ENCODE measurements around the gene MEIS2.
"Not testable (repeated sequence)": the region's sequence is repeated elsewhere in the genome, so short reads cannot be mapped to it uniquely, and the experiment has no call there.

The MEIS2 gene

DNA sequence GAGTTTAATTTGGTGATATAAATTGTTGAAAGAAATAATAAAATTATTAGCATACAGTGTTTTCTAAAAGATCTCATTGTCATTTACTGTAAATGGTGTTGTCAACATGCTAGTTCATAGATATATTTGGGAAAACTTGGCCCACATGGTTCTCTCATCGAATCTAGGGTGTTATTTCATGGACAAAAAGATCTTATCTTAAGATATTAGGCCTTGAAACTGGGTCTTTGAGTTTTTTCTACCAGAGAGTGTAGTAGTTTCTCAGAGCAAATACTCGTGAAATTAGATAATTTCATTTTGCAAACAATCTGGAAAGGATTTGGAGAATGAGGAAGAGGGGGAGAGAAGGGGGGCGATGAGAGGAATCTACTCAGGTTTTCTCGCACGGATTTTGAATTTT is 107.9 kb downstream of the MEIS2 start:
- no peak overlapping the region for H2AFZ ChIP-seq (ENCODE audit: low read length)
- H3K79me2 ChIP-seq (ENCODE audit: insufficient read depth, low read length), result no peaks in the 10 kb centered on the region
- no peaks in the 10 kb centered on the region for H3K4me1 ChIP-seq (ENCODE audit: insufficient read depth, low read length, severe bottlenecking)
- no peaks in the 10 kb centered on the region for H4K20me1 ChIP-seq (ENCODE audit: insufficient read depth, low read length)
- H3K4me2 ChIP-seq (ENCODE audit: low read length), result no peak overlapping the region
- TF ChIP-seq, protein P1, sequence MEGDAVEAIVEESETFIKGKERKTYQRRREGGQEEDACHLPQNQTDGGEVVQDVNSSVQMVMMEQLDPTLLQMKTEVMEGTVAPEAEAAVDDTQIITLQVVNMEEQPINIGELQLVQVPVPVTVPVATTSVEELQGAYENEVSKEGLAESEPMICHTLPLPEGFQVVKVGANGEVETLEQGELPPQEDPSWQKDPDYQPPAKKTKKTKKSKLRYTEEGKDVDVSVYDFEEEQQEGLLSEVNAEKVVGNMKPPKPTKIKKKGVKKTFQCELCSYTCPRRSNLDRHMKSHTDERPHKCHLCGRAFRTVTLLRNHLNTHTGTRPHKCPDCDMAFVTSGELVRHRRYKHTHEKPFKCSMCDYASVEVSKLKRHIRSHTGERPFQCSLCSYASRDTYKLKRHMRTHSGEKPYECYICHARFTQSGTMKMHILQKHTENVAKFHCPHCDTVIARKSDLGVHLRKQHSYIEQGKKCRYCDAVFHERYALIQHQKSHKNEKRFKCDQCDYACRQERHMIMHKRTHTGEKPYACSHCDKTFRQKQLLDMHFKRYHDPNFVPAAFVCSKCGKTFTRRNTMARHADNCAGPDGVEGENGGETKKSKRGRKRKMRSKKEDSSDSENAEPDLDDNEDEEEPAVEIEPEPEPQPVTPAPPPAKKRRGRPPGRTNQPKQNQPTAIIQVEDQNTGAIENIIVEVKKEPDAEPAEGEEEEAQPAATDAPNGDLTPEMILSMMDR (IDR thresholded peaks at IDR 0.05; ENCODE audit: low read length), result no peak
- TF ChIP-seq EZH2 (IDR thresholded peaks at IDR 0.05; ENCODE audit: borderline replicate concordance, low read length), result no peak
- no peaks in the 10 kb centered on the region for H3K9me3 ChIP-seq (ENCODE audit: low read length)
- H3K36me3 ChIP-seq (ENCODE audit: insufficient read depth, low read length), result peaks cover 37% of the 10 kb centered on the region; the same call in 1 of the 2 replicates
- no peak overlapping the region for H3K4me3 ChIP-seq (ENCODE audit: low read depth, low read length, poor library complexity, severe bottlenecking)
- no peaks in the 10 kb centered on the region for H3K27me3 ChIP-seq (ENCODE audit: insufficient read depth, low read length)
- H3K27ac ChIP-seq (ENCODE audit: low read depth, low read length, poor library complexity, severe bottlenecking), result no peak overlapping the region
- H3F3A ChIP-seq (ENCODE audit: insufficient read depth, low read length), result no peaks in the 10 kb centered on the region
- no peaks in the 10 kb centered on the region for H3K9me2 ChIP-seq (ENCODE audit: low read depth, low read length)
- no peak overlapping the region for H3K9ac ChIP-seq (ENCODE audit: low read length)

GRCh38 chr15:36988947-36989346 is 111.4 kb downstream of the MEIS2 start:
- Histone ChIP-seq H3K9me2 (ENCODE audit: low read depth, low read length) (no peaks in the 10 kb centered on the region), H3K4me2 (ENCODE audit: low read length) (no peak overlapping the region), H3K27me3 (ENCODE audit: insufficient read depth, low read length) (no peaks in the 10 kb centered on the region), H3F3A (ENCODE audit: insufficient read depth, low read length) (no peaks in the 10 kb centered on the region), H2AFZ (ENCODE audit: low read length) (no peak overlapping the region), H3K4me3 (ENCODE audit: low read depth, low read length, poor library complexity, severe bottlenecking) (no peak overlapping the region), H4K20me1 (ENCODE audit: insufficient read depth, low read length) (no peaks in the 10 kb centered on the region), H3K79me2 (ENCODE audit: insufficient read depth, low read length) (no peaks in the 10 kb centered on the region), H3K36me3 (ENCODE audit: insufficient read depth, low read length) (peaks cover 39% of the 10 kb centered on the region), H3K27ac (ENCODE audit: low read depth, low read length, poor library complexity, severe bottlenecking) (no peak overlapping the region), H3K9ac (ENCODE audit: low read length) (no peak overlapping the region), H3K9me3 (ENCODE audit: low read length) (peaks cover 17% of the 10 kb centered on the region), H3K4me1 (ENCODE audit: insufficient read depth, low read length, severe bottlenecking) (no peaks in the 10 kb centered on the region)
- TF ChIP-seq EZH2 (IDR thresholded peaks at IDR 0.05; ENCODE audit: borderline replicate concordance, low read length), result no peak
- TF ChIP-seq, protein P1 (IDR thresholded peaks at IDR 0.05; ENCODE audit: low read length), result no peak

- TF ChIP-seq, protein P1 (IDR thresholded peaks at IDR 0.05; ENCODE audit: low read length), result no peak
- no peak for TF ChIP-seq EZH2 (IDR thresholded peaks at IDR 0.05; ENCODE audit: borderline replicate concordance, low read length)
- Histone ChIP-seq H3K36me3 (ENCODE audit: insufficient read depth, low read length) (peaks cover 19% of the 10 kb centered on the region), H3K9me2 (ENCODE audit: low read depth, low read length) (no peaks in the 10 kb centered on the region), H3K4me2 (ENCODE audit: low read length) (no peak overlapping the region), H3K4me1 (ENCODE audit: insufficient read depth, low read length, severe bottlenecking) (no peaks in the 10 kb centered on the region), H3K79me2 (ENCODE audit: insufficient read depth, low read length) (no peaks in the 10 kb centered on the region), H3K27ac (ENCODE audit: low read depth, low read length, poor library complexity, severe bottlenecking) (no peak overlapping the region), H4K20me1 (ENCODE audit: insufficient read depth, low read length) (no peaks in the 10 kb centered on the region), H3F3A (ENCODE audit: insufficient read depth, low read length) (no peaks in the 10 kb centered on the region), H3K4me3 (ENCODE audit: low read depth, low read length, poor library complexity, severe bottlenecking) (no peak overlapping the region), H3K9ac (ENCODE audit: low read length) (no peak overlapping the region), H3K27me3 (ENCODE audit: insufficient read depth, low read length) (no peaks in the 10 kb centered on the region), H2AFZ (ENCODE audit: low read length) (no peak overlapping the region), H3K9me3 (ENCODE audit: low read length) (peaks cover 18% of the 10 kb centered on the region)
Measured at GRCh38 chr15:36982430-36982829, 117.9 kb downstream of the MEIS2 start.

- H3K4me1 ChIP-seq (ENCODE audit: insufficient read depth, low read length, severe bottlenecking); H3K4me3 ChIP-seq (ENCODE audit: low read depth, low read length, poor library complexity, severe bottlenecking); H3K27me3 ChIP-seq (ENCODE audit: insufficient read depth, low read length); H3K9me2 ChIP-seq (ENCODE audit: low read depth, low read length); H3K9ac ChIP-seq (ENCODE audit: low read length); H3F3A ChIP-seq (ENCODE audit: insufficient read depth, low read length); H3K27ac ChIP-seq (ENCODE audit: low read depth, low read length, poor library complexity, severe bottlenecking); H2AFZ ChIP-seq (ENCODE audit: low read length); H3K36me3 ChIP-seq (ENCODE audit: insufficient read depth, low read length); H3K79me2 ChIP-seq (ENCODE audit: insufficient read depth, low read length); H4K20me1 ChIP-seq (ENCODE audit: insufficient read depth, low read length); H3K4me2 ChIP-seq (ENCODE audit: low read length): not testable (repeated sequence)
- H3K9me3 ChIP-seq (ENCODE audit: low read length), result peaks cover 12% of the 10 kb centered on the region
Measured at GRCh38 chr15:36980281-36980680, 120.1 kb downstream of the MEIS2 start.

Measured in OCI-LY1 (cell line).